SK-N-SH (cell line): ENCODE data around the gene ADAMTS19. TPM values are rescaled to one million over a fixed set of nuclear protein-coding genes. Genes with fewer than 3 reads are reported as not detected.

ENCODE experiments used
- CTCF ChIA-PET: fragments of 300-600, 350-600 bp; formaldehyde crosslinking; extraction: SDS; loops from one replicate; lab custom pipeline; 2021; lab: Yijun Ruan, JAX
- POLR2A ChIA-PET: fragments of 350-600 bp; sonication (Branson Sonifier 250); formaldehyde crosslinking; extraction: SDS; loops from one replicate; lab custom pipeline; 2020; ENCODE audit warnings: antibody characterized with exemption, inconsistent platforms; lab: Yijun Ruan, JAX
- DNase-seq: peaks from one replicate; pipeline ENCODE4 v3.0.0; 2012
- H2AFZ ChIP-seq: fragments of 200-600 bp; sonication (generic); 2 replicates; pipeline ENCODE4 v1.8.1; 2016; ENCODE audit warnings: antibody characterized with exemption, mild to moderate bottlenecking, low read depth
- H3F3A ChIP-seq: fragments of 200-600 bp; sonication (generic); replicated peaks from 2 replicates; pipeline ENCODE3; 2016; ENCODE audit warnings: antibody characterized with exemption, mild to moderate bottlenecking; ENCODE audit not compliant: insufficient read depth
- H3K27ac ChIP-seq, 2 experiments: fragments of 200-500 bp in 1 of 2; fragments of 200-600 bp in 1 of 2; sonication (Bioruptor generic) in 1 of 2; sonication (generic), shearing (Covaris generic) in 1 of 2; 2 replicates each; pipeline versions ENCODE4 v1.5.1 to v1.6.1; 2014 to 2016; ENCODE audit warnings: low read depth in 2 of 2, inconsistent platforms in 1 of 2, low read length in 1 of 2, mild to moderate bottlenecking in 1 of 2, mixed read lengths in 1 of 2
- H3K27me3 ChIP-seq: fragments of 200-600 bp; sonication (generic), shearing (Covaris generic); 2 replicates; pipeline ENCODE4 v1.6.1; 2016; ENCODE audit warnings: mixed run types; ENCODE audit not compliant: insufficient read depth
- H3K36me3 ChIP-seq, 2 experiments: fragments of 200-500 bp in 1 of 2; fragments of 200-600 bp in 1 of 2; sonication (Bioruptor generic) in 1 of 2; sonication (generic) in 1 of 2; replicated peaks in 1 of 2; 2 replicates each; pipeline versions ENCODE3 to v1.5.1; 2014 to 2016; ENCODE audit warnings: low read length in 1 of 2, mild to moderate bottlenecking in 1 of 2; ENCODE audit not compliant: insufficient read depth in 2 of 2, control insufficient read depth in 1 of 2
- H3K4me1 ChIP-seq, 2 experiments: fragments of 200-500 bp in 1 of 2; fragments of 200-600 bp in 1 of 2; sonication (Bioruptor generic) in 1 of 2; sonication (generic), shearing (Covaris generic) in 1 of 2; 2 replicates each; pipeline versions ENCODE4 v1.5.1 to v1.6.1; 2014 to 2016; ENCODE audit warnings: low read depth in 1 of 2, low read length in 1 of 2, mixed run types in 1 of 2; ENCODE audit not compliant: insufficient read depth in 2 of 2, control insufficient read depth in 1 of 2
- H3K4me2 ChIP-seq: fragments of 200-600 bp; sonication (generic), shearing (Covaris generic); 2 replicates; pipeline ENCODE4 v1.6.1; 2017; ENCODE audit warnings: mixed run types
- H3K4me3 ChIP-seq, 2 experiments: fragments of 200-500 bp in 1 of 2; fragments of 200-600 bp in 1 of 2; sonication (Bioruptor generic) in 1 of 2; sonication (generic), shearing (Covaris generic) in 1 of 2; 2 replicates each; pipeline versions ENCODE4 v1.5.1 to v1.8.1; 2014 to 2016; ENCODE audit warnings: low read depth in 2 of 2, inconsistent platforms in 1 of 2, low read length in 1 of 2, mild to moderate bottlenecking in 1 of 2, mixed read lengths in 1 of 2, moderate library complexity in 1 of 2
- H3K79me2 ChIP-seq: fragments of 200-600 bp; sonication (generic); 2 replicates; pipeline ENCODE4 v1.8.1; 2017; ENCODE audit warnings: mild to moderate bottlenecking; ENCODE audit not compliant: insufficient read depth
- H3K9ac ChIP-seq: fragments of 200-600 bp; sonication (generic); 2 replicates; pipeline ENCODE4 v1.6.1; 2017; ENCODE audit warnings: mixed run types
- H3K9me2 ChIP-seq: fragments of 200-600 bp; sonication (generic); 2 replicates; pipeline ENCODE4 v1.6.1; 2017; ENCODE audit warnings: mixed run types
- H3K9me3 ChIP-seq: fragments of 200-600 bp; sonication (generic); 2 replicates; pipeline ENCODE4 v1.6.1; 2017; ENCODE audit warnings: mixed run types, mild to moderate bottlenecking, moderate library complexity
- H4K20me1 ChIP-seq: fragments of 200-600 bp; sonication (generic); 2 replicates; pipeline ENCODE4 v1.6.1; 2017; ENCODE audit warnings: mild to moderate bottlenecking, mixed run types; ENCODE audit not compliant: insufficient read depth
- EP300 ChIP-seq, 2 experiments: IDR thresholded peaks; 2 replicates each; pipeline versions ENCODE4 v1.4.0 to v1.6.1; 2012; ENCODE audit warnings: borderline replicate concordance in 1 of 2, low read depth in 1 of 2, low read length in 1 of 2
- FOSL2 ChIP-seq: IDR thresholded peaks from 2 replicates; pipeline ENCODE4 v1.4.0; 2012; ENCODE audit warnings: low read depth, mild to moderate bottlenecking, moderate library complexity, borderline replicate concordance
- FOXJ3 ChIP-seq: sonication (generic); formaldehyde crosslinking; IDR thresholded peaks from 2 replicates; pipeline ENCODE4 v1.5.1; 2020; ENCODE audit warnings: mild to moderate bottlenecking, missing genetic modification reagents
- FOXM1 ChIP-seq: IDR thresholded peaks from 2 replicates; pipeline ENCODE4 v1.4.0; 2012; ENCODE audit warnings: low read depth, mild to moderate bottlenecking
- GABPA ChIP-seq: IDR thresholded peaks from 2 replicates; pipeline ENCODE4 v1.4.0; 2012; ENCODE audit warnings: low read depth, mild to moderate bottlenecking
- GATA2 ChIP-seq: sonication (generic); formaldehyde crosslinking; IDR thresholded peaks from 2 replicates; pipeline ENCODE4 v1.5.0; 2020; ENCODE audit warnings: mild to moderate bottlenecking, missing genetic modification reagents
- MEF2A ChIP-seq: IDR thresholded peaks from 2 replicates; pipeline ENCODE4 v1.4.0; 2012; ENCODE audit warnings: low read depth, borderline replicate concordance
- MXI1 ChIP-seq: IDR thresholded peaks from 2 replicates; pipeline ENCODE4 v1.6.1; 2012; ENCODE audit warnings: mild to moderate bottlenecking, low read depth, low read length, improper control_type of control experiment
- NFIC ChIP-seq: IDR thresholded peaks from 2 replicates; pipeline ENCODE4 v1.4.0; 2012; ENCODE audit warnings: borderline replicate concordance
- NRF1 ChIP-seq: IDR thresholded peaks from 2 replicates; pipeline ENCODE4 v1.6.1; 2012; ENCODE audit warnings: low read depth, mild to moderate bottlenecking, low read length
- POLR2AphosphoS5 ChIP-seq: IDR thresholded peaks from 2 replicates; pipeline ENCODE4 v1.6.1; 2012; ENCODE audit warnings: low read depth, low read length
- RAD21 ChIP-seq: IDR thresholded peaks from 2 replicates; pipeline ENCODE4 v1.6.1; 2012; ENCODE audit warnings: mild to moderate bottlenecking, low read length
- RCOR1 ChIP-seq: fragments of 150-350 bp; IDR thresholded peaks from 2 replicates; pipeline ENCODE4 v1.6.1; 2017; ENCODE audit warnings: antibody characterized with exemption, low read length
- RFX5 ChIP-seq: IDR thresholded peaks from 2 replicates; pipeline ENCODE4 v1.6.1; 2012; ENCODE audit warnings: mild to moderate bottlenecking, improper control_type of control experiment, low read length
- SMC3 ChIP-seq: IDR thresholded peaks from 2 replicates; pipeline ENCODE4 v1.6.1; 2012; ENCODE audit warnings: low read depth, low read length, improper control_type of control experiment
- TCF12 ChIP-seq: IDR thresholded peaks from 2 replicates; pipeline ENCODE4 v1.4.0; 2012
- TEAD4 ChIP-seq: IDR thresholded peaks from 2 replicates; pipeline ENCODE4 v1.4.0; 2012; ENCODE audit warnings: mild to moderate bottlenecking, borderline replicate concordance; ENCODE audit not compliant: insufficient read depth
- WGBS: methylation state at CpG from one replicate; pipeline ENCODE4 v1.1.6; 2017; ENCODE audit warnings: low lambda C conversion rate; 5-methylcytosine and 5-hydroxymethylcytosine counted together
- polyA plus RNA-seq, 3 experiments: library from polyadenylated mRNA; depleted of rRNA; stranded (reverse); fragments of >200 nt; gene quantifications; 2 replicates each; pipeline ENCODE4 v1.2.3, GENCODE V29; 2012
- TF ChIP-seq, protein P1 (sequence below): IDR thresholded peaks from 2 replicates; pipeline ENCODE4 v1.4.0; 2012; ENCODE audit warnings: low read depth, borderline replicate concordance
- TF ChIP-seq, protein P2 (sequence below): IDR thresholded peaks from 2 replicates; pipeline ENCODE4 v1.4.0; 2012; ENCODE audit warnings: low read depth

ADAMTS19 gene
- polyA plus RNA-seq, 1 of the 3 experiments (the other 2 are of a cell fraction): 0.10 TPM

DNA sequence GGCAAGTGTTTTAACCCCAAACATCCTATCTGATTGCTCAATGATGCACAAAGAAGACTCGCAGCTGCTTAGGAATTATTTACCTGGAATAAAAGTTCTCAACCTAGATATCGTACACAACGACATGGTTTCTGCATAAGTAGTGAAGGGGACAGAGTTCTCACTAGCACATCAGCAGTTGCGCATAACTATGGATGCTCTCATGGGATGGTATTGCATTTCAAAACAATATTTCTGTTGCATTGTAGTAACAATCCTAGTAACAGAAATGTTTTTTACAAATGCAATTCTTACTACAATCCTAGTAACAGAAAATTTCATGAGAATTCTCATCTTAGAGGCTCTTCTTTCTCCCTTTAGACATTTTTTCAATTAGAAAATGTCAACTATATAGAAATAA, 193.3 kb downstream of the ADAMTS19 start:
- Histone ChIP-seq H3K4me2 (no peak overlapping the region), H3K9me2 (no peaks in the 10 kb centered on the region), H3K79me2 (no peaks in the 10 kb centered on the region), H3K27me3 (no peaks in the 10 kb centered on the region), H3K9me3 (no peaks in the 10 kb centered on the region), H2AFZ (no peak overlapping the region), H4K20me1 (no peaks in the 10 kb centered on the region), H3K36me3 (no peaks in the 10 kb centered on the region), H3K4me3 (no peak overlapping the region), H3F3A (no peaks in the 10 kb centered on the region), H3K9ac (no peak overlapping the region), H3K4me1 (no peaks in the 10 kb centered on the region), H3K27ac (no peak overlapping the region)
- POLR2A ChIA-PET: no interaction called here
- WGBS: 16% methylated on average over 4 of the region's 4 CpGs
- TF ChIP-seq RAD21 (no peak), FOSL2 (no peak), MEF2A (no peak), SMC3 (no peak), TCF12 (no peak), TEAD4 (no peak), MXI1 (no peak), RFX5 (no peak), NFIC (no peak)
- TF ChIP-seq, protein P1, sequence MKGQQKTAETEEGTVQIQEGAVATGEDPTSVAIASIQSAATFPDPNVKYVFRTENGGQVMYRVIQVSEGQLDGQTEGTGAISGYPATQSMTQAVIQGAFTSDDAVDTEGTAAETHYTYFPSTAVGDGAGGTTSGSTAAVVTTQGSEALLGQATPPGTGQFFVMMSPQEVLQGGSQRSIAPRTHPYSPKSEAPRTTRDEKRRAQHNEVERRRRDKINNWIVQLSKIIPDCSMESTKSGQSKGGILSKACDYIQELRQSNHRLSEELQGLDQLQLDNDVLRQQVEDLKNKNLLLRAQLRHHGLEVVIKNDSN: no peak
- CTCF ChIA-PET: no interaction called here
- DNase-seq: no peak

DNA sequence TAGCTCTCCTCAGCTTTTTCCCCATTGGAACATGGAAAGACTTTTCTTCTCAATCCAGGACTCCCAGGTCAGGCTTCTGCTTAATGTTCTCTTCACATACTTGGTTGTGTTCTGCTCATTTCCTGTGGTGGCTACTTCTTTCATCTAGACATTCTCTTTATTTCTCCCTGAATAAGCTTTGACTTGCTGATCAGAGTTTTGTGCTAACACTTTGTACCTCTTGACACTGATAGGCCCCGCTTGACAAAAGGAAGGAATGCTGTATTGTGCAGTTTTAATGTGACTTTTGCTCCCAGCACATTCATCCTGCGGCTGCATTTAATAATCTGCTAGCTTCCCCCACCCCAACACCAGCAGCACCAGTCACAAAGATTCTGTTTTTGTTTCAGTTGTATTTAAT, 196.9 kb downstream of the ADAMTS19 start:
- CTCF ChIA-PET: interaction anchor here (1.2 kb wide), 1 partner anchor 111 kb away, joined by 3 read pairs; no protein-coding TSS in a partner anchor

More for the DNA sequence above, 196.9 kb downstream of the ADAMTS19 start:
- H3K4me2 ChIP-seq: no peak overlapping the region
- no peaks in the 10 kb centered on the region for H3K27me3 ChIP-seq
- TF ChIP-seq POLR2AphosphoS5 (no peak), MXI1 (no peak), GABPA (no peak), RFX5 (no peak), FOXM1 (no peak), FOXJ3 (CRISPR knock-in tag) (no peak), NFIC (no peak), GATA2 (CRISPR knock-in tag) (no peak), SMC3 (no peak), RCOR1 (no peak), EP300 (IDR thresholded peaks at IDR 0.05; ENCODE audit: borderline replicate concordance in 1 of 2, low read depth in 1 of 2, low read length in 1 of 2) (no peak), NRF1 (no peak)
- TF ChIP-seq, protein P2, sequence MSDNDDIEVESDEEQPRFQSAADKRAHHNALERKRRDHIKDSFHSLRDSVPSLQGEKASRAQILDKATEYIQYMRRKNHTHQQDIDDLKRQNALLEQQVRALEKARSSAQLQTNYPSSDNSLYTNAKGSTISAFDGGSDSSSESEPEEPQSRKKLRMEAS: no peak
- TF ChIP-seq, protein P1: no peak
- TF ChIP-seq, all 33 proteins: peak for 0
- H3K4me3 ChIP-seq: no peak overlapping the region
- H3K9me2 ChIP-seq: no peaks in the 10 kb centered on the region; the same call in 1 of the 2 replicates
- no peaks in the 10 kb centered on the region for H3K9me3 ChIP-seq
- DNase-seq: no peak
- WGBS: 0% methylated on average over 2 of the region's 2 CpGs
- H3K79me2 ChIP-seq: no peaks in the 10 kb centered on the region
- no peaks in the 10 kb centered on the region for H3F3A ChIP-seq
- H2AFZ ChIP-seq: no peak overlapping the region
- POLR2A ChIA-PET: no interaction called here
- H4K20me1 ChIP-seq: no peaks in the 10 kb centered on the region
- H3K9ac ChIP-seq: no peak overlapping the region
- H3K4me1 ChIP-seq: no peaks in the 10 kb centered on the region
- no peaks in the 10 kb centered on the region for H3K36me3 ChIP-seq
- H3K27ac ChIP-seq: no peak overlapping the region
